HEK293T (cell line): ENCODE data around the gene BCL3.
"Not testable (repeated sequence)": the region's sequence is repeated elsewhere in the genome, so short reads cannot be mapped to it uniquely, and the experiment has no call there.

Experiments used
- CTCF ChIA-PET: fragments of 350-600 bp; formaldehyde crosslinking; extraction: SDS; loops from one replicate; lab custom pipeline; 2021; ENCODE audit warnings: antibody characterized with exemption, inconsistent platforms; lab: Yijun Ruan, JAX
- POLR2A ChIA-PET: fragments of 350-600 bp; formaldehyde crosslinking; extraction: SDS; loops from one replicate; lab custom pipeline; 2020; ENCODE audit warnings: antibody characterized with exemption, inconsistent platforms; lab: Yijun Ruan, JAX
- DNase-seq: peaks from one replicate; pipeline ENCODE4 v3.0.0; 2012; ENCODE audit warnings: mixed read lengths; ENCODE audit errors: extremely low spot score
- ARNT ChIP-seq: fragments of 450-650 bp; IDR thresholded peaks from 2 replicates; pipeline ENCODE4 v1.6.1; 2017; ENCODE audit warnings: mild to moderate bottlenecking
- BHLHE40 ChIP-seq: fragments of 450-650 bp; IDR thresholded peaks from 2 replicates; pipeline ENCODE4 v1.6.1; 2016; ENCODE audit warnings: mild to moderate bottlenecking, moderate library complexity, borderline replicate concordance
- CTBP1 ChIP-seq: fragments of 450-650 bp; IDR thresholded peaks from 2 replicates; pipeline ENCODE4 v1.6.1; 2016; ENCODE audit warnings: borderline replicate concordance
- ELF4 ChIP-seq: fragments of 450-650 bp; IDR thresholded peaks from 2 replicates; pipeline ENCODE4 v1.6.1; 2017; ENCODE audit warnings: antibody characterized with exemption
- FOXA1 ChIP-seq: fragments of 450-650 bp; IDR thresholded peaks from 2 replicates; pipeline ENCODE4 v1.6.1; 2016; ENCODE audit warnings: mild to moderate bottlenecking
- FOXK2 ChIP-seq: fragments of 450-650 bp; IDR thresholded peaks from 2 replicates; pipeline ENCODE4 v1.6.1; 2016; ENCODE audit warnings: mild to moderate bottlenecking
- FOXM1 ChIP-seq: fragments of 450-650 bp; IDR thresholded peaks from 2 replicates; pipeline ENCODE4 v1.6.1; 2017; ENCODE audit warnings: mild to moderate bottlenecking, borderline replicate concordance
- HDGF ChIP-seq: fragments of 450-650 bp; IDR thresholded peaks from 2 replicates; pipeline ENCODE4 v1.6.1; 2017; ENCODE audit warnings: antibody characterized with exemption, borderline replicate concordance
- L3MBTL2 ChIP-seq: fragments of 450-650 bp; conservative IDR thresholded peaks from 2 replicates; pipeline ENCODE4 v1.6.1; 2016; ENCODE audit warnings: mild to moderate bottlenecking
- LEF1 ChIP-seq: fragments of 450-650 bp; IDR thresholded peaks from 2 replicates; pipeline ENCODE4 v1.6.1; 2017; ENCODE audit warnings: mild to moderate bottlenecking, borderline replicate concordance
- NFRKB ChIP-seq: fragments of 450-650 bp; IDR thresholded peaks from 2 replicates; pipeline ENCODE4 v1.6.1; 2016; ENCODE audit warnings: mild to moderate bottlenecking, moderate library complexity
- SP1 ChIP-seq: fragments of 450-650 bp; IDR thresholded peaks from 2 replicates; pipeline ENCODE4 v1.6.1; 2017
- SUZ12 ChIP-seq: fragments of 450-650 bp; IDR thresholded peaks from 2 replicates; pipeline ENCODE4 v1.6.1; 2016; ENCODE audit warnings: mild to moderate bottlenecking
- TARDBP ChIP-seq: fragments of 450-650 bp; IDR thresholded peaks from 2 replicates; pipeline ENCODE4 v1.6.1; 2016
- ZNF384 ChIP-seq: fragments of 450-650 bp; IDR thresholded peaks from 2 replicates; pipeline ENCODE4 v1.6.1; 2016
- TF ChIP-seq, protein P1 (sequence below): fragments of 450-650 bp; IDR thresholded peaks from 2 replicates; pipeline ENCODE4 v1.6.1; 2016

The BCL3 gene

DNA sequence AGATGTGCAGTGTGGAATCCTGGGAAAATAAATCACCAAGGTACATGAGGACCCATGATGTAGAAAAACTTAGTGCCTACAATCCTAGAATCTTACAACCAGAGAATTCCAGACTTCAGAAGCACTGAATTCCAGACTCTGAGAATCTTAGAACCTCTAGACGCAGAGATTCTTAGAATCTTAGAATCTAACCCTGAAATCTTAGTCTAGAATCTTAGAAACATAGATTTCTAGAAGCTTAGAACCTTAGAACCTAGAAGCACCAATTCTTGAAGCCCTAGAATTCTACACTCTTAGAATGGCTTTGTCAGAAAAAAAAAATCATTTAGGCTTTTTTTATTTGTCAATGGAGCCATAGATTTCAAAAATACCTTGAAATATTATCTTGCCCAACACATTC is 43.5 kb upstream of the BCL3 start:
- POLR2A ChIA-PET: no interaction called here
- DNase-seq: no peak
- TF ChIP-seq BHLHE40: no peak
- CTCF ChIA-PET: no interaction called here

DNA sequence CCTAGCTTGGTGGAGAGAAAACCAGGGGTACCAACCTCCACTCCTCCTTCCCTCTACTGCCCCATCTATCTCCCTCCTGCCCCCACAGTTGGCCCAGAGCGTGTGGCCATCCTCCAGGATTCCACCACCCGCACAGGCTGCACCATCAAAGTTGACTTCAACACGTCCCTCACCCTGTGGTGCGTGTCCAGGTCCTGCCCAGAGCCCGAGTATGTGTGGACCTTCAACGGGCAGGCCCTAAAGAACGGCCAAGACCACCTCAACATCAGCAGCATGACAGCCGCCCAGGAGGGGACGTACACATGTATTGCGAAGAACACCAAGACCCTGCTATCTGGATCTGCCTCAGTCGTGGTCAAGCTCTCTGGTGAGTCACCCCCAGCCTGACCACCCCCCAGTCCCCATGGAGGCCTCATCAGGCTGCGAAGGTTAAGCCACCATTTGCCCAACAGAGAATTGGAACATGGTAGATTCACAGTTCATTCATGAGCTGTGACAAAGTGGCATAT is 43.0 kb upstream of the BCL3 start:
- no peak for DNase-seq
- TF ChIP-seq SUZ12 (no peak), FOXK2 (no peak), ELF4 (no peak), FOXM1 (no peak), ARNT (no peak), TARDBP (no peak), L3MBTL2 (no peak), NFRKB (no peak), BHLHE40 (no peak), LEF1 (no peak), SP1 (no peak), FOXA1 (no peak), HDGF (no peak), CTBP1 (no peak)
- TF ChIP-seq, protein P1, sequence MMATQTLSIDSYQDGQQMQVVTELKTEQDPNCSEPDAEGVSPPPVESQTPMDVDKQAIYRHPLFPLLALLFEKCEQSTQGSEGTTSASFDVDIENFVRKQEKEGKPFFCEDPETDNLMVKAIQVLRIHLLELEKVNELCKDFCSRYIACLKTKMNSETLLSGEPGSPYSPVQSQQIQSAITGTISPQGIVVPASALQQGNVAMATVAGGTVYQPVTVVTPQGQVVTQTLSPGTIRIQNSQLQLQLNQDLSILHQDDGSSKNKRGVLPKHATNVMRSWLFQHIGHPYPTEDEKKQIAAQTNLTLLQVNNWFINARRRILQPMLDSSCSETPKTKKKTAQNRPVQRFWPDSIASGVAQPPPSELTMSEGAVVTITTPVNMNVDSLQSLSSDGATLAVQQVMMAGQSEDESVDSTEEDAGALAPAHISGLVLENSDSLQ: no peak
- POLR2A ChIA-PET: interaction anchor here (0.6 kb wide), 1 partner anchor 940 kb away, joined by 3 read pairs; no protein-coding TSS in a partner anchor
- CTCF ChIA-PET: interaction anchor here (0.9 to 1.1 kb wide), 2 partner anchors 18 to 65 kb away, joined by 3 to 5 read pairs; no protein-coding TSS in a partner anchor

DNA sequence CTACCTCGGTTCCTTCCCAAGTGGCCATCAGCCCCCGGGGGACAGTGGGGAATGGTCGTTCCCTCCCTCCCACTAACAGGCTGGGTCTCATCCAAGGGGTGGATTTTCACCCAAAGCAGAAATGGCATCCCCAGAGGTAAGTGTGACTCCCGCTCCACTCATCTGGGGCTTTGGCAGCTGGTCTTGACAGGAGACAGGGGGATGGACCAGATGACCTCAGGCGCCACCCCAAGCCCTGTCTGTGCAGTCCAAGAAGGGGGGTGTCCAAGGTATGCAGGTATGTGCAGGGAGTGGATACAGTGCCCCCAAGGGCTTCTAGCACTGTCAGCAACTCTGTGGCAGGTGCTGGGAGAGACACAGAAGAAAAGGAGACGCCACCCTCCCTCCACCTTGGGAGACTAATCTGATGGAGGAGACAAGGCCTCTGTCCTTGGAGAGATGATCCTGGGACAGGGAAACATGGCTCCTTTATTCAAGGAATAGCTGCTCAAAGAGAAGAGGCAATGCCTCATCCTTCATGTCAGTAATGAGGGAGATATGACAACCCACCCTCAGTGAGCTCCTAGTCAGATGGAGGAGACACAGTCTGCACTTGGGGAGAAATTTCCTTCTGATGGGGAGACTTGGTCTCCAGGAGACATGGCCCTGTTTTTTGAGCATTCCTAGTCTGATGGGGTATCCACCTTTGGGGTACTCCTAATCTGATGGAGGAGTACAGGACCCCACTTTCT is 41.8 kb upstream of the BCL3 start:
- TF ChIP-seq FOXK2: no peak
- TF ChIP-seq TARDBP: no peak
- no peak for TF ChIP-seq NFRKB
- no peak for TF ChIP-seq ELF4
- no peak for TF ChIP-seq HDGF
- TF ChIP-seq SUZ12: no peak
- ChIA-PET CTCF (interaction anchor here (0.9 to 1.1 kb wide), 2 partner anchors 17 to 64 kb away, joined by 3 to 5 read pairs; no protein-coding TSS in a partner anchor), POLR2A (interaction anchor here (0.6 kb wide), 1 partner anchor 108 kb away, joined by 3 read pairs; no protein-coding TSS in a partner anchor)
- DNase-seq: no peak

DNA sequence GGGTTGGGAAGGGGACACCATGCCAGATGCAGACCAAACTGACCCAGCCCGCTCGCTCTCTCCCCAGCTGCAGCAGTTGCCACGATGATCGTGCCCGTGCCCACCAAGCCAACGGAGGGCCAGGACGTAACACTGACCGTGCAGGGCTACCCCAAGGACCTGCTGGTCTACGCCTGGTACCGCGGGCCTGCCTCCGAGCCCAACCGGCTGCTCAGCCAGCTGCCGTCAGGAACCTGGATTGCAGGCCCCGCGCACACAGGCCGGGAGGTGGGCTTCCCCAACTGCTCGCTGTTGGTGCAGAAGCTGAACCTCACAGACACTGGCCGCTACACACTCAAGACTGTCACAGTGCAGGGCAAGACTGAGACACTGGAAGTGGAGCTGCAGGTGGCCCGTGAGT is 40.7 kb upstream of the BCL3 start:
- POLR2A ChIA-PET: no interaction called here
- DNase-seq: no peak
- TF ChIP-seq FOXA1 (no peak), NFRKB (no peak)
- CTCF ChIA-PET: interaction anchor here (0.5 kb wide), 1 partner anchor 22 kb away, joined by 3 read pairs; no protein-coding TSS in a partner anchor

DNA sequence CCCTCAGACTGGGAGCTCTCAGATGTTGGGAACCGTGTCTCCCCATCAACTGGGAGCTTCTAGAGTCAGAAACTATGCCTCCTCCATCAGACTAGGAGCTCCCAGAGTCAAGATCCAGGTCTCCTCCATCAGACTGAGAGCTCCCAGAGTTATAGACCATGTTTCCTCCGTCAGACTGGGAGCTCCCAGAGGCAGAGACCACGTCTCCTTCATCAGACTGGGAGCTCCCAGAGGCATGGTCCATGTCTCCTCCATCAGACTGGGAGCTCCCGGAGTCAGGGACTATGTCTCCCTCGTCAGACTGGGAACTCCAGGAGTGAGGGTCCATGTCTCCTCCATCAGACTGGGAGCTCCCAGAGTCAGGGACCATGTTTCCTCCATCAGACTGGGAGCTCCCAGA is 39.6 kb upstream of the BCL3 start:
- CTCF ChIA-PET: interaction anchor here (1.0 kb wide), 1 partner anchor 15 kb away, joined by 4 read pairs; no protein-coding TSS in a partner anchor

DNA sequence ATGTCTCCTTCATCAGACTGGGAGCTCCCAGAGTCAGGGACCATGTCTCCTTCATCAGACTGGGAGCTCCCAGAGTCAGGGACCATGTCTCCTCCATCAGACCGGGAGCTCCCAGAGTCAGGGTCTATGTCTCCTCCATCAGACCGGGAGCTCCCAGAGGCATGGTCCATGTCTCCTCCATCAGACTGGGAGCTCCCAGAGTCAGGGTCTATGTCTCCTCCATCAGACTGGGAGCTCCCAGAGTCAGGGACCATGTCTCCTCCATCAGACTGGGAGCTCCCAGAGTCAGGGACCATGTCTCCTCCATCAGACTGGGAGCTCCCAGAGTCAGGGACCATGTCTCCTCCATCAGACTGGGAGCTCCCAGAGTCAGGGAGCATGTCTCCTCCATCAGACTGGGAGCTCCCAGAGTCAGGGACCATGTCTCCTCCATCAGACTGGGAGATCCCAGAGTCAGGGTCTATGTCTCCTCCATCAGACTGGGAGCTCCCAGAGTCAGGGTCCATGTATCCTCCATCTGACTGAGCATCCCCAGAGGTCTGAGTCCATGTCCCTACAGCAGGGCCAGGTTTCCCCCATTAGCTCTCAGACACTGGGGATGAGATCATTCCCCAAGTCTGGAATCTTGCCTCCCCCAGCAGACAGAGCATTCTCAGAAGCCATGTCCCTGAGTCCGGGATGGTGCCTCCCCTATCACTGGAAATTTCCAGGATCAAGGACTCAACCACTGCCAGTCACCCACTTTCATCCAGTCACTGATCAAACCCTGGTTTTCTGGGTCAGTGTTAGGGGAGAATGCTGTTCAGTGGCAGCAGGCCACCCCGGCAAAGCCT is 38.9 kb upstream of the BCL3 start:
- DNase-seq, POLR2A ChIA-PET: not testable (repeated sequence)
- CTCF ChIA-PET: interaction anchor here (0.6 to 1.0 kb wide), 2 partner anchors 14 to 201 kb away, joined by 3 to 4 read pairs; no protein-coding TSS in a partner anchor

More for the DNA sequence above, 39.6 kb upstream of the BCL3 start:
- POLR2A ChIA-PET: no interaction called here
- DNase-seq: no peak
- no peak for TF ChIP-seq L3MBTL2
- no peak for TF ChIP-seq ARNT
- no peak for TF ChIP-seq CTBP1

DNA sequence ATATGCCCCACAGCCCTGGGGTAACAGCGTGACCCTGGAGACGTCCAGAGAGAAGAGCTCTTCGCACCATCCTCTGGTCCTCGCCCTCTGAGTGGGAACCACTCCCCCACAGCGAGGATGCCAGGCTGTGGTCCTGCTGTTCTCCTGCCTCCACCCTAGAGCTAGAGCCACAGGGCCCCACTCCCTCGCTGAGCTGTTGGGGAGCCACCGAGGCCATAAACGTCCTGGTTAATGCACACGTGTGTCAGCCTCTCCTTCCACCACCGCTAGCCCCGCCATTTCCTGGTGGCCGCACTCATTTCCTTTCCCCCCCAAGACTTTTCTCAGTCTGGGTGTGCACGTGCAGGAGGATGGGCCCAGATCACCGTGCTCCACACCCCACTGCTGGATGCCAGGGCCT is 38.0 kb upstream of the BCL3 start:
- CTCF ChIA-PET: interaction anchor here (0.6 kb wide), 1 partner anchor 200 kb away, joined by 3 read pairs; no protein-coding TSS in a partner anchor
- POLR2A ChIA-PET: no interaction called here
- no peak for DNase-seq
- TF ChIP-seq ARNT: no peak
- no peak for TF ChIP-seq BHLHE40
- no peak for TF ChIP-seq SP1
- no peak for TF ChIP-seq LEF1
- no peak for TF ChIP-seq NFRKB
- no peak for TF ChIP-seq FOXA1
- TF ChIP-seq L3MBTL2: no peak
- no peak for TF ChIP-seq CTBP1
- TF ChIP-seq HDGF: no peak
- no peak for TF ChIP-seq ZNF384
- no peak for TF ChIP-seq TARDBP
- TF ChIP-seq FOXK2: no peak
- TF ChIP-seq, protein P1: no peak
- no peak for TF ChIP-seq FOXM1
- no peak for TF ChIP-seq SUZ12
- TF ChIP-seq ELF4: no peak
